Measurements from ENCODE around the gene MDFIC.
"Not testable (repeated sequence)": the region's sequence is repeated elsewhere in the genome, so short reads cannot be mapped to it uniquely, and the experiment has no call there.

Gene MDFIC

GRCh38 chr7:114922026-114922651, at the start of gene MDFIC:
MDFIC (plus strand) TSS chr7:114922094; CDS start chr7:114923034, 940 bp downstream.
- DNase-seq (ENCODE audit: low read depth in 2 of 2), result peak; percentile 28 to 33

GRCh38 chr7:114874170-114874569, 47.7 kb upstream of the MDFIC start:
- DNase-seq (ENCODE audit: low read depth in 2 of 2), result no peak

- DNase-seq (ENCODE audit: low read depth in 2 of 2), result no peak
Measured at GRCh38 chr7:114875186-114875585, 46.7 kb upstream of the MDFIC start.

GRCh38 chr7:114879554-114879953, 42.3 kb upstream of the MDFIC start:
- no peak for DNase-seq (ENCODE audit: low read depth in 2 of 2)

GRCh38 chr7:114885836-114886235, 36.1 kb upstream of the MDFIC start:
- no peak for DNase-seq (ENCODE audit: low read depth in 2 of 2)

- DNase-seq (ENCODE audit: low read depth in 2 of 2), result no peak
Measured at GRCh38 chr7:114886241-114886640, 35.7 kb upstream of the MDFIC start.

GRCh38 chr7:114889116-114889515, 32.8 kb upstream of the MDFIC start:
- DNase-seq (ENCODE audit: low read depth in 2 of 2), result not testable (repeated sequence)

GRCh38 chr7:114889646-114890285, 32.1 kb upstream of the MDFIC start:
- no peak for DNase-seq (ENCODE audit: low read depth in 2 of 2)

- DNase-seq (ENCODE audit: low read depth in 2 of 2), result no peak
Measured at GRCh38 chr7:114890561-114890960, 31.3 kb upstream of the MDFIC start.

- DNase-seq (ENCODE audit: low read depth in 2 of 2), result no peak
Measured at GRCh38 chr7:114900127-114900526, 21.8 kb upstream of the MDFIC start.

- DNase-seq (ENCODE audit: low read depth in 2 of 2), result no peak
Measured at GRCh38 chr7:114901771-114902170, 20.1 kb upstream of the MDFIC start.

GRCh38 chr7:114903131-114903530, 18.8 kb upstream of the MDFIC start:
- DNase-seq (ENCODE audit: low read depth in 2 of 2), result no peak

- no peak for DNase-seq (ENCODE audit: low read depth in 2 of 2)
Measured at GRCh38 chr7:114910787-114911186, 11.1 kb upstream of the MDFIC start.

GRCh38 chr7:114911411-114911810, 10.5 kb upstream of the MDFIC start:
- no peak for DNase-seq (ENCODE audit: low read depth in 2 of 2)

- peak in 1 of 2 donors; percentile 22 for DNase-seq (ENCODE audit: low read depth in 2 of 2)
Measured at GRCh38 chr7:114916261-114916892, 5.5 kb upstream of the MDFIC start.

GRCh38 chr7:114917211-114917839, 4.6 kb upstream of the MDFIC start:
- no peak for DNase-seq (ENCODE audit: low read depth in 2 of 2)

- no peak for DNase-seq (ENCODE audit: low read depth in 2 of 2)
Measured at GRCh38 chr7:114919587-114919986, 2.3 kb upstream of the MDFIC start.

- DNase-seq (ENCODE audit: low read depth in 2 of 2), result peak in 1 of 2 donors; percentile 25
Measured at GRCh38 chr7:114921631-114922025, 266 bp upstream of the MDFIC start.

GRCh38 chr7:114922652-114923402, 933 bp downstream of the MDFIC start:
- peak; percentile 10 to 11 for DNase-seq (ENCODE audit: low read depth in 2 of 2)

- no peak for DNase-seq (ENCODE audit: low read depth in 2 of 2)
Measured at GRCh38 chr7:114923403-114923713, 1.5 kb downstream of the MDFIC start.

GRCh38 chr7:114924038-114924712, 2.3 kb downstream of the MDFIC start:
- no peak for DNase-seq (ENCODE audit: low read depth in 2 of 2)

- DNase-seq (ENCODE audit: low read depth in 2 of 2), result no peak
Measured at GRCh38 chr7:114925434-114925833, 3.5 kb downstream of the MDFIC start.
